ENCODE results near the gene CD38.

- TF ChIP-seq CTCF (conservative IDR thresholded peaks at IDR 0.05; ENCODE audit: low read depth, low read length) (no peak), EZH2phosphoT487 (IDR thresholded peaks at IDR 0.05; ENCODE audit: borderline replicate concordance, low read length) (no peak), EZH2 (IDR thresholded peaks at IDR 0.05; ENCODE audit: low read length, unreplicated experiment) (no peak)
Measured at GRCh38 chr4:15898902-15899301, 120.8 kb downstream of the CD38 start.
